Nephron progenitor cell (in vitro differentiated cells): ENCODE results near the gene VPS26A.
A peak's percentile ranks its signal among the peaks of the same experiment; 100 is the strongest.

Experiments
- DNase-seq: peaks from one replicate; pipeline ENCODE4 v3.0.0; 2021
- H3K27ac Mint-ChIP-seq: 2 replicates; pipeline ENCODE4 v1.8.0; 2021; ENCODE audit warnings: mild to moderate bottlenecking, moderate library complexity, mixed read lengths
- H3K27me3 Mint-ChIP-seq: 2 replicates; pipeline ENCODE4 v1.8.0; 2021; ENCODE audit warnings: mild to moderate bottlenecking, low read depth, mixed read lengths; ENCODE audit not compliant: poor library complexity
- H3K36me3 Mint-ChIP-seq: 2 replicates; pipeline ENCODE4 v1.8.0; 2021; ENCODE audit warnings: low read depth, mixed read lengths
- H3K4me1 Mint-ChIP-seq: 2 replicates; pipeline ENCODE4 v1.8.0; 2021; ENCODE audit warnings: mixed read lengths
- H3K4me3 Mint-ChIP-seq: 2 replicates; pipeline ENCODE4 v1.8.0; 2021; ENCODE audit warnings: mild to moderate bottlenecking, moderate library complexity, mixed read lengths
- H3K9me3 Mint-ChIP-seq: 2 replicates; pipeline ENCODE4 v1.8.0; 2021; ENCODE audit warnings: mild to moderate bottlenecking, moderate library complexity, mixed read lengths
- TF ChIP-seq, protein P1 (sequence below): fragments of 200-600 bp; sonication (generic); IDR thresholded peaks from 2 replicates; pipeline ENCODE4 v1.5.0; 2021; ENCODE audit warnings: antibody characterized with exemption

The VPS26A gene

DNA sequence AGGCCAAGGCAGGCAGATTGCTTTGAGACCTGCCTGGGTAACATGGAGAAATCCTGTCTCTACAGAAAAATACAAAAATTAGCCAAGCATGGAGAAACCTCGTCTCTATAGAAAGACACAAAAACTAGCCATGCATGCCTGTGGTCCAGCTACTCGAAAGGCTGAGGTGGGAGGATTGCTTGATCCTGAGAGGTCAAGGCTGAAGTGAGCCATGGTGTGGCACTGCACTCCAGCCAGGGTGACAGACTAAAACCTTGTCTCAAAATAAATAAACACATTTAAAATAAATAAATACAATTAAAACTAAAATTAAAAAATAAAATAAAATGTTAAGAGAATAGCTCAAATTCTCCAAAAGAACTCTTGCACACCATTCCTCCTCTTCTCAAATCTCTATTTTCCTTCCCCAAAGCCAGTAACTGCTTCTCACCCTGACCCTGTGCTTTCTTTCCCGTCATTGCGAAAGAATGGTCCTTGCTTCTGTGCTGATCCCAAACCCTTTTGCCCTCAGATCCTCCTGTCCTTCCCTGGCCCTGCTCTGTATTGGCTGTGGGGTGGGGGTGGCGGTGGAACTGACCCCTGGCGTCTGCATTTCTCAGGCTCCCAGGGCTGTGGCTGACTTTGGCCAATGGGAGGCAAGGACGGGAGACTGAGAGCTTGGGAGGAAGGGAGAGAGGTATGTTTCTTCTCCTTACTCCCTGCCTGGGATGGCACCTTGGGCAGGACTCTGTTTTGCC, 23.7 kb upstream of the VPS26A start:
- Mint-ChIP-seq H3K36me3 (no peaks in the 10 kb centered on the region), H3K9me3 (peaks cover 5% of the 10 kb centered on the region), H3K27ac (peak overlapping the region; percentile 72), H3K4me1 (peaks cover 24% of the 10 kb centered on the region), H3K4me3 (peak overlapping the region; percentile 65), H3K27me3 (peaks cover 10% of the 10 kb centered on the region)
- TF ChIP-seq, protein P1, sequence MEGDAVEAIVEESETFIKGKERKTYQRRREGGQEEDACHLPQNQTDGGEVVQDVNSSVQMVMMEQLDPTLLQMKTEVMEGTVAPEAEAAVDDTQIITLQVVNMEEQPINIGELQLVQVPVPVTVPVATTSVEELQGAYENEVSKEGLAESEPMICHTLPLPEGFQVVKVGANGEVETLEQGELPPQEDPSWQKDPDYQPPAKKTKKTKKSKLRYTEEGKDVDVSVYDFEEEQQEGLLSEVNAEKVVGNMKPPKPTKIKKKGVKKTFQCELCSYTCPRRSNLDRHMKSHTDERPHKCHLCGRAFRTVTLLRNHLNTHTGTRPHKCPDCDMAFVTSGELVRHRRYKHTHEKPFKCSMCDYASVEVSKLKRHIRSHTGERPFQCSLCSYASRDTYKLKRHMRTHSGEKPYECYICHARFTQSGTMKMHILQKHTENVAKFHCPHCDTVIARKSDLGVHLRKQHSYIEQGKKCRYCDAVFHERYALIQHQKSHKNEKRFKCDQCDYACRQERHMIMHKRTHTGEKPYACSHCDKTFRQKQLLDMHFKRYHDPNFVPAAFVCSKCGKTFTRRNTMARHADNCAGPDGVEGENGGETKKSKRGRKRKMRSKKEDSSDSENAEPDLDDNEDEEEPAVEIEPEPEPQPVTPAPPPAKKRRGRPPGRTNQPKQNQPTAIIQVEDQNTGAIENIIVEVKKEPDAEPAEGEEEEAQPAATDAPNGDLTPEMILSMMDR = no peak
- DNase-seq = peak; percentile 20

DNA sequence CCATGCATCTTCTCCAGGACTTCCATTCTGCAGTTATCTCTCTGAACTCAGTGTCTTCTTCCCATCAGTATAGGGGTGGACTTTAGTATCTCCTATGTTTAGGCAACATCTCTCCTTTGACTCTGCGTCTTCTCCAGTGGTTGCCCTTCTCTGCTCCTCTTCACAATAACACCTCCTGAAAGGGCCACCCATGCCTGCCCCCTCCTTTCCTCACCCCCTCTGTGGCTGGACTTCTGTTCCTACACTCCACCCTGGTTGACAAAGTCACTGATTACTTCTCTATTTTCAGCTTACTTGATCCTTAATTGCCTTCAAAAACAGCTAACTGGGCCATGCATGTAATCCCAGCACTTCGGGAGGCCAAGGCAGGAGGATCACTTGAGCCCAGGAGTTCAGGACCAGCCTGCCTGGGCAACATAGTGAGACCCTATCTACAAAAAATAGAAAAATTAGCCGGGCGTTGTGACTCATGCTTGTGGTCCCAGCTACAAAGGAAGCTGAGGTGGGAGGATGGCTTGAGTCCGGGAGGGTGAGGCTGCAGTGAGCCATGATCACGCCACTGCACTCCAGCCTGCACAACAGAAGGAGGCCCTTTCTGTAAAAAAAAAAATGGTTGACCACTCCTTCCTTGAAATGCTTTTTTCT, 22.4 kb upstream of the VPS26A start:
- Mint-ChIP-seq H3K9me3 (peaks cover 6% of the 10 kb centered on the region), H3K4me1 (peaks cover 24% of the 10 kb centered on the region), H3K27ac (no peak overlapping the region), H3K27me3 (peaks cover 11% of the 10 kb centered on the region), H3K4me3 (peak overlapping the region; percentile 44), H3K36me3 (no peaks in the 10 kb centered on the region)
- TF ChIP-seq, protein P1 = no peak
- DNase-seq = no peak

DNA sequence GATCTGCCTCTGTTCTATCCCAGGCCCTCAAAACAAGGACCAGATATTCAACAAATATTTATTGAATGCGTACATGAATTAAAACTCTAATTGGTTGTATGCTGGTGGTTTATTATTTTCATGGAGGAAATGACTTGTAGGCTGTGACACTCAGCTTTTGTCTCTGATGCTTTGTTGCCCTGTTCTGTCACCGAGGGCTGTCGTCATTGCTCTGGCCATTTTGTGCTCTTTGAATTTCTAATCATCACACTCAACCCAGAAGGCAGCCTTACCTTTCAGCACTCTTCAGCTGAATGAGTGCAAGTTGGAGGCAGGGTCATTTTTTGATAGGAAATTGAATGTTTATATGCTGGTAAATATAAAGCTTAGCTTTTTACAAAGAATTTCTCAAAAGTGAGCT, 21.5 kb upstream of the VPS26A start:
- no peak overlapping the region for H3K4me3 Mint-ChIP-seq

DNA sequence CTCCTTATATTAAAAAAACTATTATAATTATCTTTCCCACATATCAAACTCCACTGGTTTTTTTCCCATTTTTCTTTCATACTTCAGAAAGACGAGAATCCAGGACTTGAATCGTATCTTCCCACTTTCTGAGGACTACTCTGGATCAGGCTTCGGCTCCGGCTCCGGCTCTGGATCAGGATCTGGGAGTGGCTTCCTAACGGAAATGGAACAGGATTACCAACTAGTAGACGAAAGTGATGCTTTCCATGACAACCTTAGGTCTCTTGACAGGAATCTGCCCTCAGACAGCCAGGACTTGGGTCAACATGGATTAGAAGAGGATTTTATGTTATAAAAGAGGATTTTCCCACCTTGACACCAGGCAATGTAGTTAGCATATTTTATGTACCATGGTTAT, 20.2 kb upstream of the VPS26A start:
- Mint-ChIP-seq H3K4me3 (no peak overlapping the region), H3K27me3 (peaks cover 11% of the 10 kb centered on the region), H3K4me1 (peaks cover 24% of the 10 kb centered on the region), H3K9me3 (peaks cover 6% of the 10 kb centered on the region), H3K27ac (no peak overlapping the region), H3K36me3 (no peaks in the 10 kb centered on the region)
- DNase-seq = no peak
- TF ChIP-seq, protein P1 = no peak

More for the DNA sequence above, 21.5 kb upstream of the VPS26A start:
- H3K27ac Mint-ChIP-seq = no peak overlapping the region
- H3K9me3 Mint-ChIP-seq = peaks cover 6% of the 10 kb centered on the region
- peaks cover 24% of the 10 kb centered on the region for H3K4me1 Mint-ChIP-seq
- no peaks in the 10 kb centered on the region for H3K36me3 Mint-ChIP-seq
- peaks cover 11% of the 10 kb centered on the region for H3K27me3 Mint-ChIP-seq
- DNase-seq = no peak
- TF ChIP-seq, protein P1 = no peak

DNA sequence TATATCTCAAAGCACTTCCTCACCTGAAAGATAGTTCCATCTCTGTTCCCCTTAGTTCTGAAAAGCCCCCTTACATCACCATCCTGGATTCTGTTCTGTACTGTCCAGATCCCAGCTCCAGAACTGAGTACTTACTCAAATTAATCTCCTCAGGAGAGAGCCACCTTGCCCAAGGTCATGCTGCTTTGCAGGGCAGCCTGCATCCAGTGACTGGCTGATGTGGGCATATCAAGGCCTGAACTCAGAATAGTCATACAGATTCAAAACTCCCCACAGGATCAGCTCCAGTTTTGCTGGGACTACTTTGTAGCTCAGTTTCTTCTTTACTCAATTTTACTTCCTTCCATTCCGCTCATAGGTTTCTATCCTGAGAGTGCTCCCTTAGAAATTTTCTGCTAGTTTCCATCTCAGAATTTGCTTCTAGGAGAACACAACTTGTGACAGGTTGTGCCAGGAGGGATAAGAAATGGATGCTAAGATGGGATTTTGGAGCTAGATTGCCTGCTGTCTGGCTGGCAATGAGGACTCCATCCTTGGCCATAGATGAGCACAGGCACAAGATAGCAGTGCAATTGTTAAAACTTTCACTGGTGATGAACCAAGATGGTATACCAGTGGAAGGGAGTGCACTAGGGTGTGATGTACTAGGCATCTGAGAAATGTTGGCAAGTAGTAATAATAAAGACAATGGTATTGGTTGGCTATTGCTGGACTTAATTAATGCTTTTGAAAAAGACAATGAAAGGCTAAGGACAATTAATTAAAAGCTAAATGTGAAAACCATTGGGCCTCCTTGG, 18.8 kb upstream of the VPS26A start:
- no peak overlapping the region for H3K4me3 Mint-ChIP-seq
- H3K27ac Mint-ChIP-seq = no peak overlapping the region

More for the DNA sequence above, 18.8 kb upstream of the VPS26A start:
- H3K27me3 Mint-ChIP-seq = peaks cover 13% of the 10 kb centered on the region
- no peak for DNase-seq
- peaks cover 6% of the 10 kb centered on the region for H3K9me3 Mint-ChIP-seq
- H3K36me3 Mint-ChIP-seq = no peaks in the 10 kb centered on the region
- peaks cover 21% of the 10 kb centered on the region for H3K4me1 Mint-ChIP-seq
- TF ChIP-seq, protein P1 = no peak
